Gastroesophageal sphincter (tissue), 3 donors: ENCODE measurements around the gene TANGO2.

Source experiments
- CTCF ChIP-seq, 4 experiments: fragments of 200-600 bp in 2 of 4; fragments of 450-650 bp in 2 of 4; sonication (generic) in 1 of 4; IDR thresholded peaks; one replicate each; pipeline ENCODE4 v1.5.1; 2017 to 2019; ENCODE audit warnings: antibody characterized with exemption in 4 of 4, mild to moderate bottlenecking in 2 of 4, moderate library complexity in 2 of 4
- POLR2A ChIP-seq, 2 donors: fragments of 450-650 bp; IDR thresholded peaks; one replicate each; pipeline ENCODE4 v1.6.1; 2017; ENCODE audit warnings: antibody characterized with exemption in 2 of 2, mild to moderate bottlenecking in 2 of 2, moderate library complexity in 1 of 2
- POLR2AphosphoS5 ChIP-seq: sonication (generic); formaldehyde crosslinking; IDR thresholded peaks from one replicate; pipeline ENCODE4 v1.6.1; 2017; ENCODE audit warnings: antibody characterized with exemption

- TF ChIP-seq CTCF (IDR thresholded peaks at IDR 0.05): no peak
- no peak for TF ChIP-seq POLR2A (IDR thresholded peaks at IDR 0.05)
- TF ChIP-seq POLR2AphosphoS5: no peak
These were observed 15.2 kb downstream of the TANGO2 start for GRCh38 chr22:20036084-20036482.
